ENCODE data around the gene MOK. TPM values are rescaled to one million over a fixed set of nuclear protein-coding genes. Genes with fewer than 3 reads are reported as not detected.
A peak's percentile ranks its signal among the peaks of the same experiment; 100 is the strongest.

MOK gene
- total RNA-seq, 4 donors from 2014 or later: 27.6 to 29.3 (median 28.8) TPM

- Histone ChIP-seq H3K9me3 (no peaks in the 10 kb centered on the region), H3K27ac (peak overlapping the region in 2 of 4 donors; percentile 50 to 58), H3K4me1 (peaks cover 0 to 37% (median 10%) of the 10 kb centered on the region in 4 donors), H3K36me3 (peaks cover 0 to 33% (median 4%) of the 10 kb centered on the region in 3 donors), H3K27me3 (no peaks in the 10 kb centered on the region), H3K4me3 (no peak overlapping the region)
- TF ChIP-seq EP300 (IDR thresholded peaks at IDR 0.05) (no peak), POLR2A (IDR thresholded peaks at IDR 0.05) (no peak), CTCF (IDR thresholded peaks at IDR 0.05) (no peak)
- WGBS, 2 donors: 69 to 76% methylated on average over 4 of the region's 4 CpGs
- no peak for DNase-seq (ENCODE audit: low spot score in 2 of 2)
These were observed 108.1 kb downstream of the MOK start for GRCh38 chr14:102196902-102197230.

- 50 to 52% methylated on average over 6 of the region's 6 CpGs for WGBS, 2 donors
- H3K36me3 ChIP-seq: peaks cover 0 to 28% (median 4%) of the 10 kb centered on the region in 3 donors
- H3K27me3 ChIP-seq: no peaks in the 10 kb centered on the region
- no peak for TF ChIP-seq EP300 (IDR thresholded peaks at IDR 0.05)
- no peak for TF ChIP-seq CTCF (IDR thresholded peaks at IDR 0.05)
- TF ChIP-seq POLR2A (IDR thresholded peaks at IDR 0.05): no peak
- no peaks in the 10 kb centered on the region for H3K9me3 ChIP-seq
- peak overlapping the region in 3 of 4 donors; percentile 13 to 58 (median 50) for H3K27ac ChIP-seq
- no peak overlapping the region for H3K4me3 ChIP-seq
- peaks cover 0 to 37% (median 10%) of the 10 kb centered on the region in 4 donors for H3K4me1 ChIP-seq
- no peak for DNase-seq (ENCODE audit: low spot score in 2 of 2)
These were observed 108.7 kb downstream of the MOK start for GRCh38 chr14:102196039-102196901.

GRCh38 chr14:102195446-102195845 lies 109.5 kb downstream of the MOK start:
- H3K27me3 ChIP-seq: no peaks in the 10 kb centered on the region
- TF ChIP-seq EP300 (IDR thresholded peaks at IDR 0.05): no peak
- no peak for TF ChIP-seq POLR2A (IDR thresholded peaks at IDR 0.05)
- TF ChIP-seq CTCF (IDR thresholded peaks at IDR 0.05): no peak
- peaks cover 0 to 37% (median 12%) of the 10 kb centered on the region in 4 donors for H3K4me1 ChIP-seq
- no peak for DNase-seq (ENCODE audit: low spot score in 2 of 2)
- H3K27ac ChIP-seq: peak overlapping the region in 1 of 4 donors; percentile 50
- H3K36me3 ChIP-seq: peaks cover 0 to 24% (median 4%) of the 10 kb centered on the region in 3 donors
- WGBS, 2 donors: 58 to 76% methylated on average over 1 of the region's 1 CpG
- no peaks in the 10 kb centered on the region for H3K9me3 ChIP-seq
- H3K4me3 ChIP-seq: no peak overlapping the region

GRCh38 chr14:102194856-102195255 lies 110.1 kb downstream of the MOK start:
- Histone ChIP-seq H3K4me1 (peaks cover 0 to 37% (median 12%) of the 10 kb centered on the region in 4 donors), H3K4me3 (no peak overlapping the region), H3K36me3 (peaks cover 0 to 21% (median 4%) of the 10 kb centered on the region in 3 donors), H3K27me3 (no peaks in the 10 kb centered on the region), H3K9me3 (no peaks in the 10 kb centered on the region), H3K27ac (no peak overlapping the region)
- WGBS, 2 donors: 79 to 83% methylated on average over 4 of the region's 4 CpGs
- no peak for TF ChIP-seq CTCF (IDR thresholded peaks at IDR 0.05)
- DNase-seq (ENCODE audit: low spot score in 2 of 2): no peak

GRCh38 chr14:102192840-102193502 lies 112.0 kb downstream of the MOK start:
- no peak overlapping the region for H3K4me3 ChIP-seq
- H3K9me3 ChIP-seq: no peaks in the 10 kb centered on the region
- WGBS, 2 donors: 53 to 61% methylated on average over 13 of the region's 13 CpGs
- H3K4me1 ChIP-seq: peaks cover 0 to 40% (median 12%) of the 10 kb centered on the region in 4 donors
- no peaks in the 10 kb centered on the region for H3K27me3 ChIP-seq
- DNase-seq (ENCODE audit: low spot score in 2 of 2): no peak
- H3K27ac ChIP-seq: no peak overlapping the region
- H3K36me3 ChIP-seq: peaks cover 0 to 4% (median 0%) of the 10 kb centered on the region in 3 donors
- TF ChIP-seq EP300 (IDR thresholded peaks at IDR 0.05): no peak
- no peak for TF ChIP-seq CTCF (IDR thresholded peaks at IDR 0.05)
- TF ChIP-seq POLR2A (IDR thresholded peaks at IDR 0.05): no peak

Measured in tibial nerve (tissue), 4 donors.